ENCODE measurements around the gene IMPDH2. TPM values are rescaled to one million over a fixed set of nuclear protein-coding genes. Genes with fewer than 3 reads are reported as not detected.

IMPDH2 gene
- total and polyA plus RNA-seq, 2 experiments from 2014 or later, result 121 to 210 TPM

DNA sequence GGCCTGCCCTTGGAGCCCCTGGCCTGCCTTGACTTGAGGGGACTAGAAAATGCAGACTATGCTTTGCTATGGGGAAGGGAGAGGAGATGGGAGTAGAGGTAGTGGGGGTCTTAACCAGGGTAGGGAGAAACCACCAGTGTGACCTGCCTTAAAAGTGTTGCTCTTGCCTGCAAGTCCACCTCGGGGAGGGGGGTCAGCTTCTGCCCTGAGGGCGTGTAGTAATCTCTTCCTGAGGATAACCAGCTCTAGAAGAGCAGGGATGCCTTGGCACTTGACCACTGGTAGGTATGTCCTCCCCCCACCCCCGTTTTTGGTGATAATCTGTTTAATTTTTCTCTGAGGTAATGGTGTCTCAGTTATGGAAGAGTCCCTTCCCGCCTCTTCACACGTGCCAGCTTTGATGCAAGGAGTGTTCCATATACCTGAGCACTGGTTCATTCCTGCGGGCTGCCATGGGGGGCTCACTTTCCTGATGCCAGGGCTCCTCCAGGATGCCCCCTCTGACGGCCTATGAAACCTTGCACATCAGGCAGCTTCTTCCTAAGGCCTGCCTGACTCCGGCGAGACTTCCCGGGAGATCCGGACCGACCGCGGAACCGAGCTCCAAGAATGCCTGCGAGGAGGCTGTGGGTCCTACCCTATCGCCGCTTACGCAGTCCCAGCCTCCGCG, 39.9 kb downstream of the IMPDH2 start:
- no peaks in the 10 kb centered on the region for H3K27me3 ChIP-seq (replicated peaks; ENCODE audit: insufficient read depth)
- H4K20me1 ChIP-seq (ENCODE audit: insufficient read depth), result no peaks in the 10 kb centered on the region
- peak overlapping the region; percentile 88 for H3K4me2 ChIP-seq (ENCODE audit: unreplicated experiment)
- in situ Hi-C loops (cut with MboI), result no loop called here
- peaks cover 14% of the 10 kb centered on the region; the same call in 1 of the 2 replicates for H3K4me1 ChIP-seq (ENCODE audit: insufficient read depth)
- peaks cover 11% of the 10 kb centered on the region; the same call in 1 of the 2 replicates for H3F3A ChIP-seq (ENCODE audit: insufficient read depth)
- H3K36me3 ChIP-seq (ENCODE audit: low read depth), result no peaks in the 10 kb centered on the region
- peak overlapping the region; percentile 71 for H2AFZ ChIP-seq
- no peaks in the 10 kb centered on the region for H3K9me2 ChIP-seq (ENCODE audit: insufficient read depth)
- peaks cover 41% of the 10 kb centered on the region for H3K79me2 ChIP-seq (ENCODE audit: insufficient read depth)
- 0 to 2% methylated on average over 21 of the region's 21 CpGs for WGBS, 2 experiments (ENCODE audit: low coverage in 1 of 2, low lambda C conversion rate in 2 of 2, missing lambda C conversion rate in 2 of 2)
- H3K27ac ChIP-seq, result peak overlapping the region; percentile 94
- DNase-seq, result peak; percentile 50
- H3K9me3 ChIP-seq (ENCODE audit: low read depth), result no peaks in the 10 kb centered on the region
- H3K4me3 ChIP-seq, result peak overlapping the region; percentile 77
- peak overlapping the region; percentile 86 for H3K9ac ChIP-seq
- no peak for TF ChIP-seq EZH2phosphoT487 (IDR thresholded peaks at IDR 0.05; ENCODE audit: insufficient read depth, low read depth)
- no peak for TF ChIP-seq EZH2 (IDR thresholded peaks at IDR 0.05; ENCODE audit: insufficient read depth, poor library complexity, severe bottlenecking)

DNA sequence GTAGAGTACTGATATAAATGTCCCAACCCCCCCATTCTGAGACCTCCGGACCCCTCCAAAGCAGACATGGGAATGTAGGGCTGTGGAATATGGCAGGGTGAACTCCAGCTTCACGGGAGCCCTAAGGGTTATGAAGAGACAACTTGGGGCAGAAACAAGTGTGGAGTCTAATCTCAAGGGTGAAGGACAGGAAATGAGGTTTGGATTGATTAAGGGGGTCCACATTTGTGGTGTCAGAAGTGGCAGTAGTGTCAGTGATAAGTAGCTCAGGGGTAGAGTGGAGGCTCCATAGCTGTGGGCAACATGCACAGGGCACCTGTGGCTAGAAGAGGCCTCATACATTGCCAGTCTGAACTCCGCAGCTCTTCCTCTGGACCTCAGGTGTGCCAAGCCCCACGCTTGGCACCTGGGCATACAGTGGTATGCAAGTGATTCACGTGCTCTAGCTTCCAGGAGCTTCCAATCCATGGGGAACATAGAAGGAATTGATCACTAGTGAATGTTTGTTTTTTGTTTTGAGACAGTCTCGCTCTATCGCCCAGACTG, 43.3 kb downstream of the IMPDH2 start:
- in situ Hi-C loops (cut with MboI), result no loop called here
- Histone ChIP-seq H4K20me1 (ENCODE audit: insufficient read depth) (no peaks in the 10 kb centered on the region), H3K27me3 (replicated peaks; ENCODE audit: insufficient read depth) (no peaks in the 10 kb centered on the region), H3K9me2 (ENCODE audit: insufficient read depth) (no peaks in the 10 kb centered on the region), H3K9ac (no peak overlapping the region), H3K4me2 (ENCODE audit: unreplicated experiment) (no peak overlapping the region), H3K27ac (no peak overlapping the region), H3K4me1 (ENCODE audit: insufficient read depth) (0 out of 2 replicates have a peak, but pooled peaks cover under 1% of the 10 kb centered on the region), H3K4me3 (no peak overlapping the region), H2AFZ (no peak overlapping the region), H3K79me2 (ENCODE audit: insufficient read depth) (peaks cover 7% of the 10 kb centered on the region), H3K36me3 (ENCODE audit: low read depth) (peaks cover 10% of the 10 kb centered on the region), H3F3A (ENCODE audit: insufficient read depth) (peaks cover 11% of the 10 kb centered on the region; the same call in 1 of the 2 replicates), H3K9me3 (ENCODE audit: low read depth) (no peaks in the 10 kb centered on the region)
- DNase-seq, result no peak
- no peak for TF ChIP-seq EZH2phosphoT487 (IDR thresholded peaks at IDR 0.05; ENCODE audit: insufficient read depth, low read depth)
- TF ChIP-seq EZH2 (IDR thresholded peaks at IDR 0.05; ENCODE audit: insufficient read depth, poor library complexity, severe bottlenecking), result no peak
- 87 to 92% methylated on average over 7 of the region's 7 CpGs for WGBS, 2 experiments (ENCODE audit: low coverage in 1 of 2, low lambda C conversion rate in 2 of 2, missing lambda C conversion rate in 2 of 2)

- TF ChIP-seq EZH2phosphoT487 (IDR thresholded peaks at IDR 0.05; ENCODE audit: insufficient read depth, low read depth) (no peak), EZH2 (IDR thresholded peaks at IDR 0.05; ENCODE audit: insufficient read depth, poor library complexity, severe bottlenecking) (no peak)
- in situ Hi-C loops (cut with MboI), result no loop called here
- no peaks in the 10 kb centered on the region for H3K9me2 ChIP-seq (ENCODE audit: insufficient read depth)
- H3K27ac ChIP-seq, result no peak overlapping the region
- H3K4me1 ChIP-seq (ENCODE audit: insufficient read depth), result no peaks in the 10 kb centered on the region
- H3K9me3 ChIP-seq (ENCODE audit: low read depth), result no peaks in the 10 kb centered on the region
- H3F3A ChIP-seq (ENCODE audit: insufficient read depth), result peaks cover 11% of the 10 kb centered on the region; the same call in 1 of the 2 replicates
- no peak overlapping the region for H3K9ac ChIP-seq
- no peaks in the 10 kb centered on the region for H3K27me3 ChIP-seq (replicated peaks; ENCODE audit: insufficient read depth)
- no peaks in the 10 kb centered on the region for H3K79me2 ChIP-seq (ENCODE audit: insufficient read depth)
- H2AFZ ChIP-seq, result no peak overlapping the region
- no peak overlapping the region for H3K4me3 ChIP-seq
- H3K4me2 ChIP-seq (ENCODE audit: unreplicated experiment), result no peak overlapping the region
- peak; percentile 7 for DNase-seq
- peaks cover 15% of the 10 kb centered on the region for H3K36me3 ChIP-seq (ENCODE audit: low read depth)
- no peaks in the 10 kb centered on the region for H4K20me1 ChIP-seq (ENCODE audit: insufficient read depth)
Observed at GRCh38 chr3:48984663-48985062, 44.5 kb downstream of the IMPDH2 start.

- Histone ChIP-seq H4K20me1 (ENCODE audit: insufficient read depth) (no peaks in the 10 kb centered on the region), H3K4me3 (no peak overlapping the region), H3K9me2 (ENCODE audit: insufficient read depth) (no peaks in the 10 kb centered on the region), H3K4me2 (ENCODE audit: unreplicated experiment) (no peak overlapping the region), H3K27me3 (replicated peaks; ENCODE audit: insufficient read depth) (no peaks in the 10 kb centered on the region), H3K79me2 (ENCODE audit: insufficient read depth) (no peaks in the 10 kb centered on the region), H3K9me3 (ENCODE audit: low read depth) (no peaks in the 10 kb centered on the region), H3F3A (ENCODE audit: insufficient read depth) (0 out of 2 replicates have a peak, but pooled peaks cover 6% of the 10 kb centered on the region), H3K36me3 (ENCODE audit: low read depth) (peaks cover 15% of the 10 kb centered on the region), H3K4me1 (ENCODE audit: insufficient read depth) (no peaks in the 10 kb centered on the region), H3K9ac (no peak overlapping the region), H2AFZ (no peak overlapping the region), H3K27ac (no peak overlapping the region)
- 98 to 100% methylated on average over 4 of the region's 4 CpGs for WGBS, 2 experiments (ENCODE audit: low coverage in 1 of 2, low lambda C conversion rate in 2 of 2, missing lambda C conversion rate in 2 of 2)
- no peak for DNase-seq
- no peak for TF ChIP-seq EZH2 (IDR thresholded peaks at IDR 0.05; ENCODE audit: insufficient read depth, poor library complexity, severe bottlenecking)
- TF ChIP-seq EZH2phosphoT487 (IDR thresholded peaks at IDR 0.05; ENCODE audit: insufficient read depth, low read depth), result no peak
- in situ Hi-C loops (cut with MboI), result no loop called here
Observed at GRCh38 chr3:48983096-48983495, 46.1 kb downstream of the IMPDH2 start.
